Neural crest cell (in vitro differentiated cells): ENCODE measurements around the gene SMG6. TPM values are rescaled to one million over a fixed set of nuclear protein-coding genes. Genes with fewer than 3 reads are reported as not detected.
A peak's percentile ranks its signal among the peaks of the same experiment; 100 is the strongest.
"Not testable (repeated sequence)": the region's sequence is repeated elsewhere in the genome, so short reads cannot be mapped to it uniquely, and the experiment has no call there.

Source experiments
- DNase-seq: peaks from one replicate; pipeline ENCODE4 v3.0.0; 2021; ENCODE audit warnings: low read depth, mixed read lengths, low spot score
- H3K27ac Mint-ChIP-seq: one replicate; pipeline ENCODE4 v1.8.0; 2021; ENCODE audit warnings: mild to moderate bottlenecking, mixed read lengths; ENCODE audit not compliant: unreplicated experiment
- H3K27me3 Mint-ChIP-seq: 2 replicates; pipeline ENCODE4 v1.8.0; 2021; ENCODE audit warnings: low read depth, mild to moderate bottlenecking, mixed read lengths
- H3K36me3 Mint-ChIP-seq: 2 replicates; pipeline ENCODE4 v1.8.0; 2021; ENCODE audit warnings: low read depth, mild to moderate bottlenecking, mixed read lengths
- H3K4me1 Mint-ChIP-seq: 2 replicates; pipeline ENCODE4 v1.8.0; 2021; ENCODE audit warnings: mixed read lengths
- H3K4me3 Mint-ChIP-seq: one replicate; pipeline ENCODE4 v1.8.0; 2021; ENCODE audit warnings: mild to moderate bottlenecking, mixed read lengths
- H3K9me3 Mint-ChIP-seq: 2 replicates; pipeline ENCODE4 v1.8.0; 2021; ENCODE audit warnings: mixed read lengths
- total RNA-seq: library from RNA; stranded (reverse); gene quantifications from 2 replicates; pipeline ENCODE4 v1.2.1, GENCODE V29; 2021
- TF ChIP-seq, protein P1 (sequence below): fragments of 200-600 bp; sonication (generic); conservative IDR thresholded peaks from 2 replicates; pipeline ENCODE4 v1.5.0; 2021; ENCODE audit warnings: antibody characterized with exemption, mild to moderate bottlenecking

SMG6 gene
- total RNA-seq, 1 donor from 2014 or later: 57.2 TPM

DNA sequence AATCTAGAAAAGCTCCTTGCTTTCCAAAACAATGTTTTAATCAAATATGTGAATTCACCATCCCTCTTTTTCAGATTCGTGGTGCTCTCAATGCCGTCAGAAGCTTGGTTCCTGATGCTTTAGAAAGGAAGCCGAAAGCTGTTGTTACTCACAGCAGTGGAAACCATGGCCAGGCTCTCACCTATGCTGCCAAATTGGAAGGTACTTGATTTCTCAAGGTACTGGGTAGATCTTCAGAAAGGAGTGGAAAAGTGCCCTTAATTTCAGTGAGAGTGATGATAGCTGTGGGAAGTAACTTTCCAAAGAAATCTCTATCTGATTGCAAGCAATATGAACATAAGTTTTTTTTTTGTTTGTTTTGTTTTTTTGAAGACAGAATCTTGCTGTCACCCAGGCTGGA, 14.2 kb upstream of the SMG6 start:
- DNase-seq: no peak
- no peaks in the 10 kb centered on the region for H3K4me1 Mint-ChIP-seq
- no peaks in the 10 kb centered on the region for H3K9me3 Mint-ChIP-seq
- no peak overlapping the region for H3K4me3 Mint-ChIP-seq
- no peak overlapping the region for H3K27ac Mint-ChIP-seq
- TF ChIP-seq, protein P1, sequence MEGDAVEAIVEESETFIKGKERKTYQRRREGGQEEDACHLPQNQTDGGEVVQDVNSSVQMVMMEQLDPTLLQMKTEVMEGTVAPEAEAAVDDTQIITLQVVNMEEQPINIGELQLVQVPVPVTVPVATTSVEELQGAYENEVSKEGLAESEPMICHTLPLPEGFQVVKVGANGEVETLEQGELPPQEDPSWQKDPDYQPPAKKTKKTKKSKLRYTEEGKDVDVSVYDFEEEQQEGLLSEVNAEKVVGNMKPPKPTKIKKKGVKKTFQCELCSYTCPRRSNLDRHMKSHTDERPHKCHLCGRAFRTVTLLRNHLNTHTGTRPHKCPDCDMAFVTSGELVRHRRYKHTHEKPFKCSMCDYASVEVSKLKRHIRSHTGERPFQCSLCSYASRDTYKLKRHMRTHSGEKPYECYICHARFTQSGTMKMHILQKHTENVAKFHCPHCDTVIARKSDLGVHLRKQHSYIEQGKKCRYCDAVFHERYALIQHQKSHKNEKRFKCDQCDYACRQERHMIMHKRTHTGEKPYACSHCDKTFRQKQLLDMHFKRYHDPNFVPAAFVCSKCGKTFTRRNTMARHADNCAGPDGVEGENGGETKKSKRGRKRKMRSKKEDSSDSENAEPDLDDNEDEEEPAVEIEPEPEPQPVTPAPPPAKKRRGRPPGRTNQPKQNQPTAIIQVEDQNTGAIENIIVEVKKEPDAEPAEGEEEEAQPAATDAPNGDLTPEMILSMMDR: no peak
- no peaks in the 10 kb centered on the region for H3K27me3 Mint-ChIP-seq
- H3K36me3 Mint-ChIP-seq: peaks cover 8% of the 10 kb centered on the region

DNA sequence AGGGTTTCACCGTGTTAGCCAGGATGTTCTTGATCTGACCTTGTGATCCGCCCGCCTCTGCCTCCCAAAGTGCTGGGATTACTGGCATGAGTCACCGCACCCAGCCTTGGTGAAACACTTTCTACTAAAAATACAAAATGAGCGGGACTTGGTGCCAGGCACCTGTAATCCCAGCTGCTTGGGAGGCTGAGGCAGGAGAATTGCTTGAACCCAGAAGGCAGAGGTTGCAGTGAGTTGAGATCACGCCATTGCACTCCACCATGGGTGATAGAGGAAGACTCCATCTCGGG, 13.3 kb upstream of the SMG6 start:
- H3K36me3 Mint-ChIP-seq, H3K27ac Mint-ChIP-seq, H3K9me3 Mint-ChIP-seq, H3K4me1 Mint-ChIP-seq, H3K4me3 Mint-ChIP-seq, DNase-seq, H3K27me3 Mint-ChIP-seq: not testable (repeated sequence)

DNA sequence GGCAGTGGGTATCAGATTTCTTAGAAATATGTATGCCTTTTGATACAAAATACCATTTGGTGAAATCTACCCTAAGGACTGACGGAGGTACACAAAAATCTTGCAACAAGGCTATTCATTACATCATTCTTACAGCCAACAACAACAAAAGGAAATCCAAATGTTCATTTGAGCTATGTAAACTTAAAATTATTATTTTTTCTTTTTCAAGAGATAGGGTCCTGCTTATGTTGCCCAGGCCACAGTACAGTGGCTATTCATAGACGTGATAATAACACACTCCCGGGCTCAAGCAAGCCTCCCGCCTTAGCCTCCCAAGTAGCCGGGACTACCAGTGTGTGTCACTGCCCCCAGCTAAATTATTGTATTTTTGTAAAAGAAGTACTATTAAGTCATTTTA, 9.2 kb upstream of the SMG6 start:
- TF ChIP-seq, protein P1: no peak
- Mint-ChIP-seq H3K36me3 (no peaks in the 10 kb centered on the region), H3K4me3 (no peak overlapping the region), H3K9me3 (no peaks in the 10 kb centered on the region), H3K27me3 (no peaks in the 10 kb centered on the region), H3K4me1 (peaks cover 5% of the 10 kb centered on the region), H3K27ac (no peak overlapping the region)
- DNase-seq: no peak

DNA sequence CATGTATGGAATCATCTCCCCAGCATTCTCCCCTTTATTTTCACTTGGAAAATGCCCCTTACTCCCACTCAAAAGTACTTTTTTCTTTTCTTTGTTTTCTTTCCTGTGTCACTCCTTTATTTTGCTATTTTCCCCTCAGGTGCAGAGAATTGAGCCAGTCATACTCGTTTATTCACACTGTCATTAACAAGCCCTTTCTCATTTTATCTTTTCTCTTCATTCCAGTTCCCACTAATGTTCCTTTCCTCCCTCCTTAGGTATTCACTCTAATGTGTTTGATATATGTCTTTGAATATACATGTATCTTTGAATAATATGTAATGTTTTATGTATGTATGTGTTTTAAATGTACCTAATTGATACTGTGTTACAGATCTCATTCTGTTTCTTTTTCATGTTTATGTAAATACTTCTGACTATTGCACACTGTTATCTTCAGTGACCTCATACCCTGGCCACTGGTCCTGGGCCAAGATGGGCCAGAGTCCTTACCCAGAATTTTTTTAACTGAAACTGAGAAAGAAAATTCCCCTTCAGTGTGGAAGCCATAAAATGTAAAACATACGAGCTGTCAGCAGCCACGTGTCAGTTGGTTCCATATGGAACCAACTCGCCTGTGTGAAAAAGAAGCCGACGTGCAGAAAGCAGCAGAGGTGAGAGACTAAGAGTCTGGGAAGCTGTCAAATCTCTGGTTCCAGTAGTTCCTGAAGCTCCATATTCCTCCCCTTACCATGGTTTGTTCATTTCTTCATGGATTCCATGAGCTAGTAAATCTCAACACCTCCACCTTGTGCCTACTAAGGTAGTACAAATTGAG, 6.0 kb upstream of the SMG6 start:
- H3K27ac Mint-ChIP-seq: no peak overlapping the region
- peaks cover 17% of the 10 kb centered on the region for H3K4me1 Mint-ChIP-seq
- TF ChIP-seq, protein P1: no peak

DNA sequence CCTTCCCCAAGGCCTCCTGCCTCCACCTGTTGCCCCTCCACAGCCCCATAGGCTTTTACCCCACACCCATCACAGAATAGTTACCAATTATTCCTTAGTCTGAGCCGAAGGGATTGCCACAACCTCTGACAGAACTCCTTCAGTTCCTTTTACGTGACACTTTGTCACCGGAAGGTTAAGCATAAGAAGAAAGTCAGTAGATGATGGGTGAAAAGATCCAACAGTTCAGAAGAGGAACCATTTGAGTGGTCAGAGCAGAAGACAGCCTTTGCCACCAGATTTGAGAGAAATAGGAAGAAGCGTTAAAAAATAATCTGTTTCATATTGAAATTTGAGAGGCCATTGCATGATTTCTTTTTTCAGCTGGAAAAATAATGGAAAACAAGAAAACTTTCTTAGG, 1.3 kb upstream of the SMG6 start:
- peaks cover 11% of the 10 kb centered on the region for H3K36me3 Mint-ChIP-seq
- peak overlapping the region; percentile 30 for H3K27ac Mint-ChIP-seq
- H3K9me3 Mint-ChIP-seq: no peaks in the 10 kb centered on the region
- H3K4me3 Mint-ChIP-seq: peak overlapping the region; percentile 86
- H3K27me3 Mint-ChIP-seq: no peaks in the 10 kb centered on the region
- H3K4me1 Mint-ChIP-seq: peaks cover 44% of the 10 kb centered on the region
- no peak for DNase-seq
- TF ChIP-seq, protein P1: no peak

More for the DNA sequence above, 6.0 kb upstream of the SMG6 start:
- H3K36me3 Mint-ChIP-seq: peaks cover 5% of the 10 kb centered on the region
- H3K4me3 Mint-ChIP-seq: no peak overlapping the region
- no peaks in the 10 kb centered on the region for H3K9me3 Mint-ChIP-seq
- no peak for DNase-seq
- H3K27me3 Mint-ChIP-seq: no peaks in the 10 kb centered on the region

DNA sequence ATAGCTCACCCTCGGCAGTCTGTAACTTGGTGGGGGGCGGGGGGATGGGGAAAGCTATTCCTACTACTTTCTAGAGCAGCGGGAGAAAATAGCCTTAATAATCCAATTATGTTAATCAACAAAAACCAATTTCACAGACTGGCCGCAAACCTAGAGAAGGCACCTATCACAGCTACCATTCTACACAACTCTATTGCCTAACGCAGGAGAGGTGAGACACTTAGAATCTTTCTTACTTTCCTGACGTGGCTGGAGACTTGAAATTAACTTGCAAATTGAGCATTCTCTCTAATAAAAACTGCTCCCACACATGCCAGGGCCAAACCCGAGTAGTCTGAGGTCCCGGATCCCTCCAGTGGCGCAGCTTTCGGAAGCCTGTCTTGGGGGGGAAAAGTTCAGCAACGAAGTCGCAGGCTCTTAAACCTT, 794 bp downstream of the SMG6 start:
- H3K36me3 Mint-ChIP-seq: peaks cover 15% of the 10 kb centered on the region
- H3K4me1 Mint-ChIP-seq: peaks cover 39% of the 10 kb centered on the region
- H3K27me3 Mint-ChIP-seq: no peaks in the 10 kb centered on the region
- DNase-seq: no peak
- TF ChIP-seq, protein P1: no peak
- peak overlapping the region; percentile 93 for H3K4me3 Mint-ChIP-seq
- H3K9me3 Mint-ChIP-seq: no peaks in the 10 kb centered on the region
- H3K27ac Mint-ChIP-seq: peak overlapping the region; percentile 54
